Activated T-cell treated with anti-CD3 and anti-CD28 coated beads, Interleukin-2, amount 50 U/mL, for 72 hours (primary cell): ENCODE measurements around the gene SLC22A23. TPM values are rescaled to one million over a fixed set of nuclear protein-coding genes. Genes with fewer than 3 reads are reported as not detected.
A peak's percentile ranks its signal among the peaks of the same experiment; 100 is the strongest.

ENCODE experiments used
- ATAC-seq, 2 donors: fragments of 150-1000 bp; cut with Tn5 transposase; replicated peaks in 1 of 2; 2 replicates each; pipeline ENCODE4 v1.10.0; 2021; ENCODE audit warnings: moderate library complexity in 2 of 2, mild to moderate bottlenecking in 1 of 2
- DNase-seq, 2 donors: peaks; one replicate each; pipeline ENCODE4 v3.0.0; 2021 to 2022; ENCODE audit warnings: mixed read lengths in 1 of 2
- H3K27ac Mint-ChIP-seq: one replicate; pipeline ENCODE4 v1.8.0; 2022; ENCODE audit warnings: mild to moderate bottlenecking, moderate library complexity, mixed read lengths
- H3K27me3 Mint-ChIP-seq: one replicate; pipeline ENCODE4 v1.8.0; 2022; ENCODE audit warnings: low read depth, mixed read lengths
- H3K36me3 Mint-ChIP-seq, 2 donors: one replicate each; pipeline ENCODE4 v1.8.0; 2022; ENCODE audit warnings: mixed read lengths in 2 of 2, mild to moderate bottlenecking in 1 of 2; ENCODE audit not compliant: insufficient read depth in 2 of 2
- H3K4me1 Mint-ChIP-seq: one replicate; pipeline ENCODE4 v1.8.0; 2022; ENCODE audit warnings: low read depth, mixed read lengths
- H3K4me3 Mint-ChIP-seq, 2 donors: one replicate each; pipeline ENCODE4 v1.8.0; 2022; ENCODE audit warnings: mild to moderate bottlenecking in 2 of 2, mixed read lengths in 2 of 2, moderate library complexity in 2 of 2
- H3K9me3 Mint-ChIP-seq, 2 donors: one replicate each; pipeline ENCODE4 v1.8.0; 2022; ENCODE audit warnings: mixed read lengths in 2 of 2
- total RNA-seq, 2 donors: library from RNA; stranded (reverse); gene quantifications; one replicate each; pipeline ENCODE4 v1.2.3, GENCODE V29; 2022

Gene SLC22A23
- total RNA-seq, 2 donors from 2014 or later = 1.5 to 2.0 TPM

GRCh38 chr6:3231247-3232016, 225.4 kb downstream of the SLC22A23 start:
- Mint-ChIP-seq H3K9me3 (no peaks in the 10 kb centered on the region), H3K36me3 (peaks cover 0 to 2% of the 10 kb centered on the region in 2 donors), H3K27me3 (peaks cover 93% of the 10 kb centered on the region), H3K27ac (no peak overlapping the region), H3K4me1 (peaks cover 55% of the 10 kb centered on the region), H3K4me3 (peak overlapping the region; percentile 60 to 76)
- DNase-seq (no peak), ATAC-seq (no peak)

GRCh38 chr6:3230900-3231246, 226.0 kb downstream of the SLC22A23 start:
- no peak for DNase-seq
- peak overlapping the region; percentile 60 to 76 for H3K4me3 Mint-ChIP-seq
- no peak overlapping the region for H3K27ac Mint-ChIP-seq
- ATAC-seq = no peak
- H3K27me3 Mint-ChIP-seq = peaks cover 93% of the 10 kb centered on the region
- H3K9me3 Mint-ChIP-seq = no peaks in the 10 kb centered on the region
- peaks cover 56% of the 10 kb centered on the region for H3K4me1 Mint-ChIP-seq
- H3K36me3 Mint-ChIP-seq = peaks cover 0 to 2% of the 10 kb centered on the region in 2 donors

GRCh38 chr6:3230256-3230882, 226.5 kb downstream of the SLC22A23 start:
- H3K36me3 Mint-ChIP-seq = peaks cover 0 to 2% of the 10 kb centered on the region in 2 donors

GRCh38 chr6:3229566-3230178, 227.2 kb downstream of the SLC22A23 start:
- H3K27me3 Mint-ChIP-seq = peaks cover 90% of the 10 kb centered on the region
- H3K4me1 Mint-ChIP-seq = peaks cover 56% of the 10 kb centered on the region
- no peaks in the 10 kb centered on the region for H3K9me3 Mint-ChIP-seq
- ATAC-seq = peak; percentile 66 to 70
- peaks cover 0 to 2% of the 10 kb centered on the region in 2 donors for H3K36me3 Mint-ChIP-seq
- no peak overlapping the region for H3K27ac Mint-ChIP-seq
- DNase-seq = peak; percentile 58 to 62
- H3K4me3 Mint-ChIP-seq = peak overlapping the region; percentile 76 to 90

More at GRCh38 chr6:3230256-3230882, 226.5 kb downstream of the SLC22A23 start:
- DNase-seq (no peak), ATAC-seq (no peak)
- Mint-ChIP-seq H3K27ac (no peak overlapping the region), H3K4me3 (peak overlapping the region; percentile 76 to 90), H3K9me3 (no peaks in the 10 kb centered on the region), H3K27me3 (peaks cover 93% of the 10 kb centered on the region), H3K4me1 (peaks cover 56% of the 10 kb centered on the region)

- H3K36me3 Mint-ChIP-seq = peaks cover 0 to 2% of the 10 kb centered on the region in 2 donors
- ATAC-seq (peak; percentile 34 to 37), DNase-seq (peak in 1 of 2 donors; percentile 36)
- no peaks in the 10 kb centered on the region for H3K9me3 Mint-ChIP-seq
- no peak overlapping the region for H3K27ac Mint-ChIP-seq
- H3K4me1 Mint-ChIP-seq = peaks cover 56% of the 10 kb centered on the region
- peaks cover 90% of the 10 kb centered on the region for H3K27me3 Mint-ChIP-seq
- peak overlapping the region; percentile 76 to 90 for H3K4me3 Mint-ChIP-seq
Observed at GRCh38 chr6:3228771-3229565, 227.9 kb downstream of the SLC22A23 start.

- Mint-ChIP-seq H3K36me3 (peaks cover 0 to 2% of the 10 kb centered on the region in 2 donors), H3K27ac (no peak overlapping the region), H3K27me3 (peaks cover 88% of the 10 kb centered on the region), H3K4me1 (peaks cover 56% of the 10 kb centered on the region), H3K9me3 (no peaks in the 10 kb centered on the region), H3K4me3 (peak overlapping the region; percentile 76 to 90)
- DNase-seq = peak in 1 of 2 donors; percentile 39
- peak; percentile 29 to 30 for ATAC-seq
Observed at GRCh38 chr6:3228046-3228671, 228.7 kb downstream of the SLC22A23 start.

GRCh38 chr6:3227363-3228045, 229.3 kb downstream of the SLC22A23 start, which contains the start of gene TUBB2B:
TUBB2B (minus strand) TSS chr6:3227653; CDS start chr6:3227543, 110 bp downstream.
- Mint-ChIP-seq H3K4me3 (peak within 1 kb of the TSS; percentile 80 to 90), H3K4me1 (peaks cover 53% of the 10 kb centered on the region), H3K27ac (peak within 1 kb of the TSS; percentile 10), H3K27me3 (peaks cover 81% of the 10 kb centered on the region), H3K9me3 (no peaks in the 10 kb centered on the region), H3K36me3 (peaks cover 0 to 2% of the 10 kb centered on the region in 2 donors)
- ATAC-seq = peak; percentile 20 to 27
- DNase-seq = peak in 1 of 2 donors; percentile 27

GRCh38 chr6:3226481-3227362, 230.1 kb downstream of the SLC22A23 start:
- DNase-seq (peak; percentile 27 to 36), ATAC-seq (peak; percentile 8 to 23)
- Mint-ChIP-seq H3K4me1 (peaks cover 46% of the 10 kb centered on the region), H3K27ac (peak overlapping the region; percentile 10), H3K36me3 (peaks cover 0 to 7% of the 10 kb centered on the region in 2 donors), H3K27me3 (peaks cover 81% of the 10 kb centered on the region), H3K4me3 (peak overlapping the region; percentile 80 to 90), H3K9me3 (peaks cover 5% of the 10 kb centered on the region in 2 donors)

- Mint-ChIP-seq H3K27ac (no peak overlapping the region), H3K9me3 (peaks cover 6% of the 10 kb centered on the region in 2 donors), H3K4me1 (peaks cover 40% of the 10 kb centered on the region), H3K36me3 (peaks cover 0 to 7% of the 10 kb centered on the region in 2 donors), H3K27me3 (peaks cover 79% of the 10 kb centered on the region), H3K4me3 (no peak overlapping the region)
- no peak for ATAC-seq
- DNase-seq = no peak
Observed at GRCh38 chr6:3226042-3226441, 230.8 kb downstream of the SLC22A23 start.

- DNase-seq (no peak), ATAC-seq (no peak)
- H3K4me3 Mint-ChIP-seq = no peak overlapping the region
- H3K4me1 Mint-ChIP-seq = peaks cover 9% of the 10 kb centered on the region
- H3K27ac Mint-ChIP-seq = no peak overlapping the region
- peaks cover 79% of the 10 kb centered on the region for H3K27me3 Mint-ChIP-seq
- H3K36me3 Mint-ChIP-seq = peaks cover 0 to 5% of the 10 kb centered on the region in 2 donors
- peaks cover 6% of the 10 kb centered on the region in 2 donors for H3K9me3 Mint-ChIP-seq
Observed at GRCh38 chr6:3222506-3223038, 234.3 kb downstream of the SLC22A23 start.

- H3K4me1 Mint-ChIP-seq = peaks cover 2% of the 10 kb centered on the region
- peaks cover 6% of the 10 kb centered on the region in 2 donors for H3K9me3 Mint-ChIP-seq
- DNase-seq (no peak), ATAC-seq (no peak)
- H3K4me3 Mint-ChIP-seq = no peak overlapping the region
- peaks cover 78% of the 10 kb centered on the region for H3K27me3 Mint-ChIP-seq
- peaks cover 0 to 5% of the 10 kb centered on the region in 2 donors for H3K36me3 Mint-ChIP-seq
- peak overlapping the region; percentile 25 for H3K27ac Mint-ChIP-seq
Observed at GRCh38 chr6:3221578-3221977, 235.3 kb downstream of the SLC22A23 start.
